ENCODE results near the gene LRP5. TPM values are rescaled to one million over a fixed set of nuclear protein-coding genes. Genes with fewer than 3 reads are reported as not detected.

Gene LRP5
- total RNA-seq, 1 donor from 2014 or later: 38.7 TPM

DNA sequence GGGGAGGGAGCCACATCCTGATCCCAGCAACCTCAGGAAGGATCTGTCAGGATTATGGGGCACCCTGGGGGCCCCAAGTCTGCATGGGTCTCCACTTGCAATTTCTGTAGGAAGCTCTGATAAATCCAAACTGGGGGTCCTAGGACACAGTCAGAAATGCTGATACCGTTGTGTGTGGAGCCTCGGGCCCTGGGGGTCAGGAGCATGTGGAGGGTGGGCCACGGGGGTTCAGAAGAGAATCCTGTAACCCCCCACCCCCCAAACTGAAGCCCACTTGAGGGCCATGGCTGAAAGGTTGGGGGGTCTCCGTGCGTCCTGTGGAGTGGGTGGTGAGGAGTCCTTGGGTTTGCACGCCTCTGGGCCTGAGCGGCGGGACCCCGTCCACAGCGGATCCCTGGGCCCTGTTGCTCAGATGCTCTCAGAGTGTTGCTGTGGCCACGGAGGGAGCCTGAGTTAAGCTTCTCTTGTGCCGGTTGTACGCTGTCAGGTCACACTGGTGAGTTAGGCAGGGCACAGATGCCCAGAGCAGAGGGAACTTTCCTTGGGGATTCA, 72.2 kb downstream of the LRP5 start:
- peaks cover 31% of the 10 kb centered on the region for H3K4me1 Mint-ChIP-seq (ENCODE audit: low read depth)
- no peaks in the 10 kb centered on the region for H3K27me3 Mint-ChIP-seq (ENCODE audit: low read depth)
- TF ChIP-seq, protein P1, sequence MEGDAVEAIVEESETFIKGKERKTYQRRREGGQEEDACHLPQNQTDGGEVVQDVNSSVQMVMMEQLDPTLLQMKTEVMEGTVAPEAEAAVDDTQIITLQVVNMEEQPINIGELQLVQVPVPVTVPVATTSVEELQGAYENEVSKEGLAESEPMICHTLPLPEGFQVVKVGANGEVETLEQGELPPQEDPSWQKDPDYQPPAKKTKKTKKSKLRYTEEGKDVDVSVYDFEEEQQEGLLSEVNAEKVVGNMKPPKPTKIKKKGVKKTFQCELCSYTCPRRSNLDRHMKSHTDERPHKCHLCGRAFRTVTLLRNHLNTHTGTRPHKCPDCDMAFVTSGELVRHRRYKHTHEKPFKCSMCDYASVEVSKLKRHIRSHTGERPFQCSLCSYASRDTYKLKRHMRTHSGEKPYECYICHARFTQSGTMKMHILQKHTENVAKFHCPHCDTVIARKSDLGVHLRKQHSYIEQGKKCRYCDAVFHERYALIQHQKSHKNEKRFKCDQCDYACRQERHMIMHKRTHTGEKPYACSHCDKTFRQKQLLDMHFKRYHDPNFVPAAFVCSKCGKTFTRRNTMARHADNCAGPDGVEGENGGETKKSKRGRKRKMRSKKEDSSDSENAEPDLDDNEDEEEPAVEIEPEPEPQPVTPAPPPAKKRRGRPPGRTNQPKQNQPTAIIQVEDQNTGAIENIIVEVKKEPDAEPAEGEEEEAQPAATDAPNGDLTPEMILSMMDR (IDR thresholded peaks at IDR 0.05): no peak
- H3K9me3 Mint-ChIP-seq (ENCODE audit: low read depth): no peaks in the 10 kb centered on the region
- no peak overlapping the region for H3K27ac Mint-ChIP-seq (ENCODE audit: unreplicated experiment)
- DNase-seq (ENCODE audit: low spot score): no peak
- no peak overlapping the region for H3K4me3 Mint-ChIP-seq (ENCODE audit: unreplicated experiment)
- H3K36me3 Mint-ChIP-seq (ENCODE audit: low read depth): no peaks in the 10 kb centered on the region

DNA sequence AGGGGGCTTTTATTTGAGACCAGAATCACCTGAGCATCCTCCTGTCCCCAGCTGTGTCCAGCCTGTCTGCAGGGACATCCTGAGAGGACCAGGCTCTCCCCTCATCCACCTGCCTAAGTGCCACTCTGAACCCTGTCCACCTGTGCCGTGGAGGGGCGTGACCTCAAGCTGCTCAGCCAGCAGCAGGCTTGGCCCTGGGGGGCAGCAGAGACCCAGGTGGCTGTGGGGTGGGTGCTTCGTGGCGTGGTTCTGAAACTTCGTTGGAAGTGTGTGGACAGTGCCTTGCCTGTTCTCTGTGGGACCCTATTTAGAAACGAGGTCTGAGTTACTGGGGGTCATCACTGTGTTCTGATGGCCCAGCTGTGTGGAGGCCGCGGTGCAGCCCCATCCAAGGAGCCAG, 72.7 kb downstream of the LRP5 start:
- Mint-ChIP-seq H3K27ac (ENCODE audit: unreplicated experiment) (no peak overlapping the region), H3K36me3 (ENCODE audit: low read depth) (no peaks in the 10 kb centered on the region), H3K4me1 (ENCODE audit: low read depth) (peaks cover 25% of the 10 kb centered on the region), H3K4me3 (ENCODE audit: unreplicated experiment) (no peak overlapping the region), H3K27me3 (ENCODE audit: low read depth) (no peaks in the 10 kb centered on the region), H3K9me3 (ENCODE audit: low read depth) (no peaks in the 10 kb centered on the region)
- peak; percentile 82 for DNase-seq (ENCODE audit: low spot score)
- TF ChIP-seq, protein P1 (IDR thresholded peaks at IDR 0.05): no peak

DNA sequence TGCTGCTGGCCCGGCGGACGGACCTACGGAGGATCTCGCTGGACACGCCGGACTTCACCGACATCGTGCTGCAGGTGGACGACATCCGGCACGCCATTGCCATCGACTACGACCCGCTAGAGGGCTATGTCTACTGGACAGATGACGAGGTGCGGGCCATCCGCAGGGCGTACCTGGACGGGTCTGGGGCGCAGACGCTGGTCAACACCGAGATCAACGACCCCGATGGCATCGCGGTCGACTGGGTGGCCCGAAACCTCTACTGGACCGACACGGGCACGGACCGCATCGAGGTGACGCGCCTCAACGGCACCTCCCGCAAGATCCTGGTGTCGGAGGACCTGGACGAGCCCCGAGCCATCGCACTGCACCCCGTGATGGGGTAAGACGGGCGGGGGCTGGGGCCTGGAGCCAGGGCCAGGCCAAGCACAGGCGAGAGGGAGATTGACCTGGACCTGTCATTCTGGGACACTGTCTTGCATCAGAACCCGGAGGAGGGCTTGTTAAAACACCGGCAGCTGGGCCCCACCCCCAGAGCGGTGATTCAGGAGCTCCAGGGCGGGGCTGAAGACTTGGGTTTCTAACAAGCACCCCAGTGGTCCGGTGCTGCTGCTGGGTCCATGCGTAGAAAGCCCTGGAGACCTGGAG, 74.1 kb downstream of the LRP5 start:
- no peak overlapping the region for H3K27ac Mint-ChIP-seq (ENCODE audit: unreplicated experiment)
- DNase-seq (ENCODE audit: low spot score): no peak
- no peaks in the 10 kb centered on the region for H3K9me3 Mint-ChIP-seq (ENCODE audit: low read depth)
- H3K27me3 Mint-ChIP-seq (ENCODE audit: low read depth): no peaks in the 10 kb centered on the region
- peaks cover 3% of the 10 kb centered on the region for H3K36me3 Mint-ChIP-seq (ENCODE audit: low read depth)
- TF ChIP-seq, protein P1 (IDR thresholded peaks at IDR 0.05): no peak
- H3K4me1 Mint-ChIP-seq (ENCODE audit: low read depth): peaks cover 12% of the 10 kb centered on the region
- no peak overlapping the region for H3K4me3 Mint-ChIP-seq (ENCODE audit: unreplicated experiment)

DNA sequence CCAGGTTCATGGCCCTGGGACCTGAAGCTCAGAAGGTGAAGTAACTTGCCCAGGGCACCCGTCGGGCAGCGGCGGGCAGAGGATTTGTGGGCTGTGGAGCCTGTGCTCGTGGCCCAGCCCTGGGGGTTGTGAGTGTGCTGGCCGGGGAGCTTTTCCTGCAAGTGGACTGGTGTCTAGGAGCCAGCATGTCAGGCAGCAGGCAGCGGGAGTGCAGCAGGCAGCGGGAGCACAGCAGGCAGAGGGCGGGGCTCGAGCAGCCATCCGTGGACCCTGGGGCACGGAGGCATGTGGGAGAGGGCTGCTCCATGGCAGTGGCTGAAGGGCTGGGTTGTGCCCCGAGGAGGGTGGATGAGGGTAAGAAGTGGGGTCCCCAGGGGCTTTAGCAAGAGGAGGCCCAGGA, 75.4 kb downstream of the LRP5 start:
- H3K27me3 Mint-ChIP-seq (ENCODE audit: low read depth): no peaks in the 10 kb centered on the region

DNA sequence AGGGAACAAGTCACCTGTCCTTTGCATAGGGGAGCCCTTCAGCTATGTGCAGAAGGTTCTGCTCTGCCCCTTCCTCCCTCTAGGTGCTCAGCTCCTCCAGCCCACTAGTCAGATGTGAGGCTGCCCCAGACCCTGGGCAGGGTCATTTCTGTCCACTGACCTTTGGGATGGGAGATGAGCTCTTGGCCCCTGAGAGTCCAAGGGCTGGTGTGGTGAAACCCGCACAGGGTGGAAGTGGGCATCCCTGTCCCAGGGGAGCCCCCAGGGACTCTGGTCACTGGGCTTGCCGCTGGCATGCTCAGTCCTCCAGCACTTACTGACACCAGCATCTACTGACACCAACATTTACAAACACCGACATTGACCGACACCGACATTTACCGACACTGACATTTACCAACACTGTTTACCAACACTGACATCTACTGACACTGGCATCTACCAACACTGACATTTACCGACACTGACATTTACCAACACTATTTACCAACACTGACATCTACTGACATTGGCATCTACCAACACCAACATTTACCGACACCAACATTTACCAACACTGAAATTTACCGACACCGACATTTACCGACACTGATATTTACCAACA, 76.3 kb downstream of the LRP5 start:
- H3K36me3 Mint-ChIP-seq (ENCODE audit: low read depth): peaks cover 7% of the 10 kb centered on the region
- no peak overlapping the region for H3K4me3 Mint-ChIP-seq (ENCODE audit: unreplicated experiment)
- DNase-seq (ENCODE audit: low spot score): no peak
- no peaks in the 10 kb centered on the region for H3K27me3 Mint-ChIP-seq (ENCODE audit: low read depth)
- H3K9me3 Mint-ChIP-seq (ENCODE audit: low read depth): no peaks in the 10 kb centered on the region
- H3K27ac Mint-ChIP-seq (ENCODE audit: unreplicated experiment): no peak overlapping the region
- H3K4me1 Mint-ChIP-seq (ENCODE audit: low read depth): peaks cover 3% of the 10 kb centered on the region
- TF ChIP-seq, protein P1 (IDR thresholded peaks at IDR 0.05): peak; percentile 10

More for the DNA sequence above, 75.4 kb downstream of the LRP5 start:
- no peak overlapping the region for H3K4me3 Mint-ChIP-seq (ENCODE audit: unreplicated experiment)
- TF ChIP-seq, protein P1 (IDR thresholded peaks at IDR 0.05): no peak
- no peaks in the 10 kb centered on the region for H3K9me3 Mint-ChIP-seq (ENCODE audit: low read depth)
- no peak overlapping the region for H3K27ac Mint-ChIP-seq (ENCODE audit: unreplicated experiment)
- peaks cover 6% of the 10 kb centered on the region for H3K4me1 Mint-ChIP-seq (ENCODE audit: low read depth)
- H3K36me3 Mint-ChIP-seq (ENCODE audit: low read depth): peaks cover 5% of the 10 kb centered on the region
- no peak for DNase-seq (ENCODE audit: low spot score)

All from chondrocyte (in vitro differentiated cells).